ENCODE data around the gene ADAMTS1.

Gene ADAMTS1

DNA sequence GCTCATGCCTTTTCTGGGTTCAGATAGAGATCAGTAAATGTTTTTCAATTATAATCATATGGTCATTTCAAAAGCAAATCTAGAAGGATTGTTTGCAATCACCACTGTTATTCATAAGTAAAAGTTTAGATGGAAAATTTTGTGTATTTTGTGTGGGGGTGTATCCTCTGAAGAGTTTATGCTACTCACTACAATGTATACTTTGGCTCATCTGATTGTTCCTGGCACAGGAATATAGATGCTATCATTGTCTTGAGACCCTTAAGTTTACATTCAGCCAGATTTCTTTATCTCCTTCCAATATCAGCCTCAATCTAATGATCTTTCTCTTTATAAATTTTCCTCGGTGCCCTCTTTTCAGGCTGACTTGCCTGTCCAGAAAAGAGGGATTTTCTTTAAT, 33.0 kb downstream of the ADAMTS1 start:
- DNase-seq (ENCODE audit: low spot score) (no peak), ATAC-seq (ENCODE audit: low read depth) (no peak)
- no peaks in the 10 kb centered on the region for H3K9me3 ChIP-seq (ENCODE audit: severe bottlenecking)
- H3K36me3 ChIP-seq (ENCODE audit: low read depth) = no peaks in the 10 kb centered on the region
- H3K4me3 ChIP-seq (ENCODE audit: severe bottlenecking) = no peak overlapping the region
- peaks cover 15% of the 10 kb centered on the region for H3K4me1 ChIP-seq (ENCODE audit: insufficient read depth, poor library complexity, severe bottlenecking)
- no peak overlapping the region for H3K27ac ChIP-seq (ENCODE audit: poor library complexity, severe bottlenecking)
- TF ChIP-seq, protein P1, sequence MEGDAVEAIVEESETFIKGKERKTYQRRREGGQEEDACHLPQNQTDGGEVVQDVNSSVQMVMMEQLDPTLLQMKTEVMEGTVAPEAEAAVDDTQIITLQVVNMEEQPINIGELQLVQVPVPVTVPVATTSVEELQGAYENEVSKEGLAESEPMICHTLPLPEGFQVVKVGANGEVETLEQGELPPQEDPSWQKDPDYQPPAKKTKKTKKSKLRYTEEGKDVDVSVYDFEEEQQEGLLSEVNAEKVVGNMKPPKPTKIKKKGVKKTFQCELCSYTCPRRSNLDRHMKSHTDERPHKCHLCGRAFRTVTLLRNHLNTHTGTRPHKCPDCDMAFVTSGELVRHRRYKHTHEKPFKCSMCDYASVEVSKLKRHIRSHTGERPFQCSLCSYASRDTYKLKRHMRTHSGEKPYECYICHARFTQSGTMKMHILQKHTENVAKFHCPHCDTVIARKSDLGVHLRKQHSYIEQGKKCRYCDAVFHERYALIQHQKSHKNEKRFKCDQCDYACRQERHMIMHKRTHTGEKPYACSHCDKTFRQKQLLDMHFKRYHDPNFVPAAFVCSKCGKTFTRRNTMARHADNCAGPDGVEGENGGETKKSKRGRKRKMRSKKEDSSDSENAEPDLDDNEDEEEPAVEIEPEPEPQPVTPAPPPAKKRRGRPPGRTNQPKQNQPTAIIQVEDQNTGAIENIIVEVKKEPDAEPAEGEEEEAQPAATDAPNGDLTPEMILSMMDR (IDR thresholded peaks at IDR 0.05; ENCODE audit: poor library complexity, severe bottlenecking) = no peak
- no peaks in the 10 kb centered on the region for H3K27me3 ChIP-seq (ENCODE audit: insufficient read depth, poor library complexity, severe bottlenecking)

DNA sequence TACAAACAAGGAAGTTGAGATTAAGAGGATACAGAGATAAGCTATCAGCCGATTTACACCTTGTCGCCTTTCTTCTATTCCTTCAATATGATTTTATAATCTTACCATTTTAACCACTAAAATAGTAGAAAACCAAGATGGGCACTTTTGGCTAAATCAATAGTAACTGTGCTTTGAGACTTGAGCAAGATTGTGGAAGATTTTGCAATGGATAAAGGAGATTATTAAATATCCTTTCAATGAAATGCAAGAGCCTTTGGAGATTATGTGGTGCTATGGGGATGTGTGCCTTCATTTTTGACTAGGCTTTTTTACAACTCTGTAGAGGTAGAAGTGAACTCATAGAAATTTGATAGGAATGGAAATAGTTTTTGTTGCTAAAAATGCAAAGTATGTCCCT, 33.7 kb downstream of the ADAMTS1 start:
- TF ChIP-seq, protein P1 (IDR thresholded peaks at IDR 0.05; ENCODE audit: poor library complexity, severe bottlenecking) = no peak
- DNase-seq (ENCODE audit: low spot score) = no peak
- Histone ChIP-seq H3K9me3 (ENCODE audit: severe bottlenecking) (no peaks in the 10 kb centered on the region), H3K27me3 (ENCODE audit: insufficient read depth, poor library complexity, severe bottlenecking) (no peaks in the 10 kb centered on the region), H3K27ac (ENCODE audit: poor library complexity, severe bottlenecking) (no peak overlapping the region), H3K4me1 (ENCODE audit: insufficient read depth, poor library complexity, severe bottlenecking) (peaks cover 21% of the 10 kb centered on the region), H3K4me3 (ENCODE audit: severe bottlenecking) (no peak overlapping the region), H3K36me3 (ENCODE audit: low read depth) (no peaks in the 10 kb centered on the region)
- ATAC-seq (ENCODE audit: low read depth) = no peak

DNA sequence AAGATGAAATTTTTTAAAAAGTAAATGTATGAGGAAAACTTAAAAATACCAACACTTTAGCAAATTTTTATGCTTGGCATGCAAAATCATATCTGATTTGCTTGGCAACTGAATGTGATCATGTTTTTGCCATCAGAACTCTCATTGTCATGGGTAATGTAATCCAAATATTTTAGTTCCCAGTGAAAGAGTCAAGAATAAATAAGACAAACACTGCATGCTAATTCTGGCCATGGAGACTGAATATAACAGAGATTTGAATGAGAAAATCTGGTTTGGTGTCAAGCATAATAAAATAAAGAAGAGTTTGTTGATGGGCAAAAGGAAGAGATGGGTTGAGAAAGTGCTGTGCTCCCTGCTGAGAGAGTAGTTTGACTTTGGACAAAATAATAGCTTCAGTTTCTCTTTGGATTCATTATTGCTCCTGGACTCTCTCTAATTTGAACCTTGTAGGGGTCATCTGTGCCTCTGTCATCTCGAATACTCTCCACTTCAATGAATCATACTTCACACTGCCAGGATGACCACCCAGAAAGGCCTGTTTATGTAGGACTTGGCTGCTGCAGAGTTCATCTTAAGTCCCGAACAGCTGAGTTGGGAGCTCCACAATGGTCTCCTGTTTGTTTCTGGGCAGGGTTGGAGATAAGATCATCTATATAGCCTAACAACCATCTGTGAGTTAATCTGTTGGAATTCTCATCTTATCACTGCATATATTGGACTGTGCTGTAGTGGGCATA, 34.4 kb downstream of the ADAMTS1 start:
- no peaks in the 10 kb centered on the region for H3K9me3 ChIP-seq (ENCODE audit: severe bottlenecking)
- H3K27me3 ChIP-seq (ENCODE audit: insufficient read depth, poor library complexity, severe bottlenecking) = no peaks in the 10 kb centered on the region
- TF ChIP-seq, protein P1 (IDR thresholded peaks at IDR 0.05; ENCODE audit: poor library complexity, severe bottlenecking) = no peak
- peaks cover 23% of the 10 kb centered on the region for H3K4me1 ChIP-seq (ENCODE audit: insufficient read depth, poor library complexity, severe bottlenecking)
- no peak overlapping the region for H3K4me3 ChIP-seq (ENCODE audit: severe bottlenecking)
- no peak for ATAC-seq (ENCODE audit: low read depth)
- DNase-seq (ENCODE audit: low spot score) = no peak
- no peaks in the 10 kb centered on the region for H3K36me3 ChIP-seq (ENCODE audit: low read depth)
- H3K27ac ChIP-seq (ENCODE audit: poor library complexity, severe bottlenecking) = no peak overlapping the region

DNA sequence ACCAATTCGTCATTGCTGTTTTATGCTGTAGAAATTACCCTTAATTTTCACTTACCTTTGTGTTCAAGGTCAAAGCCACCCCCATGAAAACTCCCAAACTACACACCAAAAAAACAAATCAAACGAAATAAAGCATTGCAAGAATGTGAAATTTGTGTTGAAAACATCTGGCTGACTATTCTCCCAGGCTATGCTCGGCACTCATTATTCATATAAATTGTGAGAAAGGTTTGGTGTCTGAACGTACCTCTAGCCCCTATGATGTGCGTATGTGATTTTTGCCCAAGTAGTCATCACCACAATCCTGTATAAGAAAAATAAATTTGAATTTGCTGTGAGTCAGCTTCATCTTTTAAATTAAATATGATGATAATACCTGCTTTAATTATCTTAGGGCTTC, 34.9 kb downstream of the ADAMTS1 start:
- ATAC-seq (ENCODE audit: low read depth) (no peak), DNase-seq (ENCODE audit: low spot score) (no peak)
- Histone ChIP-seq H3K4me3 (ENCODE audit: severe bottlenecking) (no peak overlapping the region), H3K27ac (ENCODE audit: poor library complexity, severe bottlenecking) (no peak overlapping the region), H3K36me3 (ENCODE audit: low read depth) (no peaks in the 10 kb centered on the region), H3K27me3 (ENCODE audit: insufficient read depth, poor library complexity, severe bottlenecking) (no peaks in the 10 kb centered on the region), H3K9me3 (ENCODE audit: severe bottlenecking) (no peaks in the 10 kb centered on the region), H3K4me1 (ENCODE audit: insufficient read depth, poor library complexity, severe bottlenecking) (peaks cover 25% of the 10 kb centered on the region)
- TF ChIP-seq, protein P1 (IDR thresholded peaks at IDR 0.05; ENCODE audit: poor library complexity, severe bottlenecking) = no peak

DNA sequence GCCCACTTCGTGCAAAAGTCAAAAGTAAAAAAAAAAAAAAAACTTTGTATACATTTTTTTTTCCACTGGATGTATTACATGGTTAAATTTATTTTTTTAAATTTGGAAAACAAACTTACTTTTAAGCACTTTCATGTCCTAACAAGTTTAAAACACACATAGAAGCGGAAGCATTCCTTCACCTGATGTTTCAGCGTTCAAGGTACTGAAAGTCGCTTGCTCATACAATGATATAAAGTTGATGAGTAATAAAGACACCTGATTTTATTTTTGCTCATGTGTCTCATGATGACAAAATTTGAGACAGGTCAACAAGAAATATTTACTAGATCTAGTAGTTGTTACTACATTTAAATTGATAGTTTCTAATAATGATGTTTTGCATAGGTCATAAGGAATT, 35.5 kb downstream of the ADAMTS1 start:
- H3K4me3 ChIP-seq (ENCODE audit: severe bottlenecking) = no peak overlapping the region
- DNase-seq (ENCODE audit: low spot score) (no peak), ATAC-seq (ENCODE audit: low read depth) (peak; percentile 34; the same call in 1 of the 3 replicates)
- H3K36me3 ChIP-seq (ENCODE audit: low read depth) = no peaks in the 10 kb centered on the region
- no peaks in the 10 kb centered on the region for H3K27me3 ChIP-seq (ENCODE audit: insufficient read depth, poor library complexity, severe bottlenecking)
- peaks cover 30% of the 10 kb centered on the region for H3K4me1 ChIP-seq (ENCODE audit: insufficient read depth, poor library complexity, severe bottlenecking)
- H3K9me3 ChIP-seq (ENCODE audit: severe bottlenecking) = no peaks in the 10 kb centered on the region
- TF ChIP-seq, protein P1 (IDR thresholded peaks at IDR 0.05; ENCODE audit: poor library complexity, severe bottlenecking) = no peak
- no peak overlapping the region for H3K27ac ChIP-seq (ENCODE audit: poor library complexity, severe bottlenecking)
